Measurements from ENCODE around the gene DDA1.
A peak's percentile ranks its signal among the peaks of the same experiment; 100 is the strongest.

Gene DDA1

GRCh38 chr19:17300992-17301619 lies 8.3 kb upstream of the DDA1 start:
- no peak for DNase-seq (ENCODE audit: insufficient read length, low spot score)
- no peak for FAIRE-seq
- no peak for TF ChIP-seq CTCF (IDR thresholded peaks at IDR 0.05; ENCODE audit: insufficient read depth, missing control alignments)

- FAIRE-seq (no peak), DNase-seq (ENCODE audit: insufficient read length, low spot score) (no peak)
- TF ChIP-seq CTCF (IDR thresholded peaks at IDR 0.05; ENCODE audit: insufficient read depth, missing control alignments) = no peak
Measured at GRCh38 chr19:17302391-17303166, 6.8 kb upstream of the DDA1 start.

- DNase-seq (ENCODE audit: insufficient read length, low spot score) (peak; percentile 78), FAIRE-seq (no peak)
- TF ChIP-seq CTCF (IDR thresholded peaks at IDR 0.05; ENCODE audit: insufficient read depth, missing control alignments) = no peak
Measured at GRCh38 chr19:17303167-17303939, 6.0 kb upstream of the DDA1 start, which contains the start of gene ABHD8. ABHD8 (minus strand) TSS chr19:17303425; CDS start chr19:17301616, 1,809 bp downstream.

GRCh38 chr19:17303940-17304267 lies 5.5 kb upstream of the DDA1 start:
- no peak for TF ChIP-seq CTCF (IDR thresholded peaks at IDR 0.05; ENCODE audit: insufficient read depth, missing control alignments)
- FAIRE-seq = no peak
- no peak for DNase-seq (ENCODE audit: insufficient read length, low spot score)

GRCh38 chr19:17304386-17305215 lies 4.8 kb upstream of the DDA1 start:
- FAIRE-seq (no peak), DNase-seq (ENCODE audit: insufficient read length, low spot score) (no peak)
- TF ChIP-seq CTCF (IDR thresholded peaks at IDR 0.05; ENCODE audit: insufficient read depth, missing control alignments) = no peak

- TF ChIP-seq CTCF (IDR thresholded peaks at IDR 0.05; ENCODE audit: insufficient read depth, missing control alignments) = no peak
- FAIRE-seq (no peak), DNase-seq (ENCODE audit: insufficient read length, low spot score) (no peak)
Measured at GRCh38 chr19:17305216-17305516, 4.2 kb upstream of the DDA1 start.

Measured in D721Med (cell line).